T47D (cell line): Measurements from ENCODE around the gene L3MBTL1.

Source experiments
- DNase-seq, 2 experiments: peaks; one replicate each; pipeline versions ENCODE4 v3.0.0 to v3.0.0-alpha.2; 2011 to 2012; ENCODE audit warnings: low read depth in 1 of 2, low spot score in 1 of 2
- JUND ChIP-seq: IDR thresholded peaks from 2 replicates; pipeline ENCODE4 v1.6.1; 2012; ENCODE audit warnings: low read depth
- in situ Hi-C: cut with HindIII; loops from 2 replicates; pipeline ENCODE4 v1.10.0; 2016; ENCODE audit warnings: low sequenced_read_pairs, low pct_unique_long_range_greater_than_20kb

Gene L3MBTL1

GRCh38 chr20:43563429-43563828 lies 55.9 kb downstream of the L3MBTL1 start:
- no peak for DNase-seq
- in situ Hi-C loops: no loop called here
- no peak for TF ChIP-seq JUND

GRCh38 chr20:43563991-43564390 lies 56.5 kb downstream of the L3MBTL1 start:
- in situ Hi-C loops: no loop called here
- no peak for TF ChIP-seq JUND
- no peak for DNase-seq

- in situ Hi-C loops: no loop called here
- DNase-seq: no peak
- no peak for TF ChIP-seq JUND
Measured at GRCh38 chr20:43564455-43564854, 57.0 kb downstream of the L3MBTL1 start.

GRCh38 chr20:43564993-43565757 lies 57.7 kb downstream of the L3MBTL1 start:
- in situ Hi-C loops: no loop called here
- TF ChIP-seq JUND: no peak
- DNase-seq: no peak

GRCh38 chr20:43565758-43566104 lies 58.2 kb downstream of the L3MBTL1 start:
- no peak for DNase-seq
- no peak for TF ChIP-seq JUND
- in situ Hi-C loops: no loop called here

- in situ Hi-C loops: no loop called here
- no peak for TF ChIP-seq JUND
- no peak for DNase-seq
Measured at GRCh38 chr20:43567477-43567876, 60.0 kb downstream of the L3MBTL1 start.

- DNase-seq: no peak
- in situ Hi-C loops: no loop called here
- TF ChIP-seq JUND: no peak
Measured at GRCh38 chr20:43568706-43569105, 61.2 kb downstream of the L3MBTL1 start.

- no peak for DNase-seq
- in situ Hi-C loops: no loop called here
- TF ChIP-seq JUND: no peak
Measured at GRCh38 chr20:43569282-43569681, 61.8 kb downstream of the L3MBTL1 start.

- TF ChIP-seq JUND: no peak
- in situ Hi-C loops: no loop called here
- DNase-seq: no peak
Measured at GRCh38 chr20:43570496-43570895, 63.0 kb downstream of the L3MBTL1 start.

- no peak for TF ChIP-seq JUND
- in situ Hi-C loops: no loop called here
- no peak for DNase-seq
Measured at GRCh38 chr20:43571310-43571709, 63.8 kb downstream of the L3MBTL1 start.

GRCh38 chr20:43571771-43572170 lies 64.3 kb downstream of the L3MBTL1 start:
- TF ChIP-seq JUND: no peak
- in situ Hi-C loops: no loop called here
- no peak for DNase-seq

- no peak for TF ChIP-seq JUND
- in situ Hi-C loops: no loop called here
- no peak for DNase-seq
Measured at GRCh38 chr20:43572891-43573290, 65.4 kb downstream of the L3MBTL1 start.

GRCh38 chr20:43576108-43576507 lies 68.6 kb downstream of the L3MBTL1 start:
- in situ Hi-C loops: no loop called here

More at GRCh38 chr20:43576108-43576507, 68.6 kb downstream of the L3MBTL1 start:
- no peak for DNase-seq
- TF ChIP-seq JUND: no peak
